Astrocyte of the cerebellum (primary cell): Measurements from ENCODE around the gene DHFR.
A peak's percentile ranks its signal among the peaks of the same experiment; 100 is the strongest.

ENCODE experiments used
- DNase-seq: peaks from one replicate; pipeline ENCODE4 v3.0.0-alpha.2; 2011; ENCODE audit warnings: low read depth
- H3K4me3 ChIP-seq: 2 replicates; pipeline ENCODE4 v1.5.1; 2011; ENCODE audit warnings: mild to moderate bottlenecking, low read depth, low read length, moderate library complexity
- in situ Hi-C: cut with HindIII; loops from 2 replicates; pipeline ENCODE4 v1.10.0; 2017; ENCODE audit warnings: low sequenced_read_pairs
- TF ChIP-seq, protein P1 (sequence below): IDR thresholded peaks from 2 replicates; pipeline ENCODE4 v1.5.1; 2012; ENCODE audit warnings: low read length, low read depth, moderate library complexity, mild to moderate bottlenecking; ENCODE audit errors: missing control alignments

The DHFR gene

DNA sequence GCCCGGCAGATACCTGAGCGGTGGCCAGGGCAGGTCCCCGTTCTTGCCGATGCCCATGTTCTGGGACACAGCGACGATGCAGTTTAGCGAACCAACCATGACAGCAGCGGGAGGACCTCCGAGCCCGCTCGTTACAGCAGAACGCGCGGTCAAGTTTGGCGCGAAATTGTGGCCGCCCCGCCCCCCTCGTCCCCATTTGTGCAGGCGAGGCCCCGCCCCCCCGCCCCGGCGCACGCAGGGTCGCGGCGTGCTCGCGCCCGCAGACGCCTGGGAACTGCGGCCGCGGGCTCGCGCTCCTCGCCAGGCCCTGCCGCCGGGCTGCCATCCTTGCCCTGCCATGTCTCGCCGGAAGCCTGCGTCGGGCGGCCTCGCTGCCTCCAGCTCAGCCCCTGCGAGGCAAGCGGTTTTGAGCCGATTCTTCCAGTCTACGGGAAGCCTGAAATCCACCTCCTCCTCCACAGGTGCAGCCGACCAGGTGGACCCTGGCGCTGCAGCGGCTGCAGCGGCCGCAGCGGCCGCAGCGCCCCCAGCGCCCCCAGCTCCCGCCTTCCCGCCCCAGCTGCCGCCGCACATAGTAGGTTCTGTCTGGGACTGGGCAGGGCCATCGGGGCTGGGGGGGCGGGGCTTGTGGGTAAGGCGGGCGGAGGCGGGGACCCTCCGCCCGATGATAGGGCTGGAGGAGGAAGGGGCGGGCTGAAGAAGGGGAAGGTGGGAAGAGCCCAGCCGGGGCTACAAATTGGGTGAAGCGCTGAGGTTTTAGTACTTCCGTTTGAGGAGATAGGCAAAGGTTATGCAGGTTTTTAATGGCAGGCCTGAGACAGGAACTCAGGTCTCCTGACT, at the start of gene DHFR, which contains the start of gene MSH3:
TSS of gene DHFR (minus strand) at position 593 of the 840 bp plus-strand sequence. CDS start at position 99, 494 bp downstream.
TSS of gene MSH3 (plus strand) at position 262 of the 840 bp plus-strand sequence. CDS start at position 338, 76 bp downstream.
- peak within 1 kb of the TSS; percentile 69 for H3K4me3 ChIP-seq
- TF ChIP-seq, protein P1, sequence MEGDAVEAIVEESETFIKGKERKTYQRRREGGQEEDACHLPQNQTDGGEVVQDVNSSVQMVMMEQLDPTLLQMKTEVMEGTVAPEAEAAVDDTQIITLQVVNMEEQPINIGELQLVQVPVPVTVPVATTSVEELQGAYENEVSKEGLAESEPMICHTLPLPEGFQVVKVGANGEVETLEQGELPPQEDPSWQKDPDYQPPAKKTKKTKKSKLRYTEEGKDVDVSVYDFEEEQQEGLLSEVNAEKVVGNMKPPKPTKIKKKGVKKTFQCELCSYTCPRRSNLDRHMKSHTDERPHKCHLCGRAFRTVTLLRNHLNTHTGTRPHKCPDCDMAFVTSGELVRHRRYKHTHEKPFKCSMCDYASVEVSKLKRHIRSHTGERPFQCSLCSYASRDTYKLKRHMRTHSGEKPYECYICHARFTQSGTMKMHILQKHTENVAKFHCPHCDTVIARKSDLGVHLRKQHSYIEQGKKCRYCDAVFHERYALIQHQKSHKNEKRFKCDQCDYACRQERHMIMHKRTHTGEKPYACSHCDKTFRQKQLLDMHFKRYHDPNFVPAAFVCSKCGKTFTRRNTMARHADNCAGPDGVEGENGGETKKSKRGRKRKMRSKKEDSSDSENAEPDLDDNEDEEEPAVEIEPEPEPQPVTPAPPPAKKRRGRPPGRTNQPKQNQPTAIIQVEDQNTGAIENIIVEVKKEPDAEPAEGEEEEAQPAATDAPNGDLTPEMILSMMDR: no peak
- peak; percentile 39 for DNase-seq
- in situ Hi-C loops: no loop called here

DNA sequence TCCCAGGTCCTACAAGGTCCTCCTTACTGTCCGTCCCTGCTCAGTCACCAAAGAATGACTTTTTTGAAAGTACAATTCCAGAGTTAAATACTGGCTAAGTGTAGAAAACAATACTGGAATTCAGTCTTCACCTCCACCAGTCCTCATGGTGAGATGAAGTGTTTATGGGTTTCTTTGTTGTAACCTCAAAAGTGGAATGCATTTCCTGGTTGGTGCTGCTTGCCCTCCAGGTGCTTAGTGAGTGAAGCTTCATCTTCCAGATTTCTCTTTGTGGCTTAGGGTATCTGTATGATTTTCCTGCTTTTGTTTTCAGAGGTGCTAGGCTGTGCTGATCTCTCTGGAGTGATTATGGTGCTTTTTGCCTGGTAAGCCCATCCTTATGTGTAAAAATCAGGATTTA, 49.4 kb upstream of the DHFR start:
- no peak for DNase-seq
- in situ Hi-C loops: no loop called here
- H3K4me3 ChIP-seq: no peak overlapping the region
- TF ChIP-seq, protein P1: no peak

DNA sequence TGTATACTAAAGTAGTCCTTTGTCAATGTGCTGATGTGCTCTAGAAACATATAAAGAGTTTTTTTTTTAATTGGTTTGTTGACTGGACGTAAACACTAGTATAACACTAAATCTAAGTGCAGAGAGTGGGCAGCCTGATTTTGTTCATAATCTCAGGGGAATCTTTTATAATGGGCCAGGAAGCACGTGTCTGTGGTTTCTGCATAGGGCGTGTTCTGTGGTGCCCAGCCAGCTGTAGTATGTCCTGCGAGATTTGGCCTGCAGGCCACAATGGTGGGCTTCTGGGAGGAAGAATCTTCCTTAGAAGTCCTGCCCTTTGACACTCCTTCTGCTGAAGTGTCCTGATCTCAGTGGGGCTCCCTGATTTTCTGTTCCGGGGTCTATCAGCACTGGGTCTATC, 49.0 kb upstream of the DHFR start:
- H3K4me3 ChIP-seq: no peak overlapping the region
- in situ Hi-C loops: no loop called here
- TF ChIP-seq, protein P1: no peak
- no peak for DNase-seq

DNA sequence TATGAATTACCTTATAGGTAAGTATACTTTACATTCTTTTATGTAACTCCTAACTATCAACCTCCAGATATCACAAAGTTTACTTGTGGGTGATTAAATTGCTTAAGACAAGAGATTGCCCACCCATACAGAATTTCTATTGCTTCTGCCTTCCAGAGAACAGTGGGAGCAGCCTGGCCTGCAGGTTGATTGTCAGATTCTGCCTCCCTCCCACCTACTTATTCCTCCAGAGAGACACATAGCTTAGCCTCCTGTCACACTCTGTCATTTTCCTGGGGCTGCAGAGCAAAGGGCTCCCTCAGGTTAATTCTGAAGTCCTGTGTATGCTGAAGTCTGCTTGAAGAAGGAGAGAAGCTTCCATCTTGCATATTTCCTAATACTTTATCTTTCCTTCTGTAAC, 48.5 kb upstream of the DHFR start:
- TF ChIP-seq, protein P1: no peak
- in situ Hi-C loops: no loop called here

DNA sequence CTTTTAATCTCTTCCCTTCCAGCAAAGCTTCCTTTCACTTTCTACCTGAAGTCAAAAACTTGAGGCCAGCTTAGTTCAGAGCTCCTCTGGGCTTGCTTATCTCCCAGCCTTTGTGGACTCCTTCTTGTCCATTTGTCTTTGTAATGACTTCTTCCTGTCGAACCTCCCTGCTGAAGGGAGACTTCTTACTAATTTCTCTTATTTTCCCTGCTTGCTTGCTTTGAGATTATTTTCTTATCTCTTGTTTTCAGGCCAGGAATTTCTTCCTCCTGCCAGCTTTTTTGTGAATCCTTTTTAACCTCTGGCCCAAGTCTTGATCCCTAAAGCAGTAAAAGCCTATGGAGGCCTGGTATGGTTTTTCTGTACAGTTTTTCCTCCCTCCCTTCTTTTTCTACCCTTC, 46.8 kb upstream of the DHFR start:
- in situ Hi-C loops: no loop called here
- TF ChIP-seq, protein P1: no peak
- DNase-seq: no peak
- no peak overlapping the region for H3K4me3 ChIP-seq

More for the DNA sequence above, 48.5 kb upstream of the DHFR start:
- no peak for DNase-seq
- H3K4me3 ChIP-seq: no peak overlapping the region

DNA sequence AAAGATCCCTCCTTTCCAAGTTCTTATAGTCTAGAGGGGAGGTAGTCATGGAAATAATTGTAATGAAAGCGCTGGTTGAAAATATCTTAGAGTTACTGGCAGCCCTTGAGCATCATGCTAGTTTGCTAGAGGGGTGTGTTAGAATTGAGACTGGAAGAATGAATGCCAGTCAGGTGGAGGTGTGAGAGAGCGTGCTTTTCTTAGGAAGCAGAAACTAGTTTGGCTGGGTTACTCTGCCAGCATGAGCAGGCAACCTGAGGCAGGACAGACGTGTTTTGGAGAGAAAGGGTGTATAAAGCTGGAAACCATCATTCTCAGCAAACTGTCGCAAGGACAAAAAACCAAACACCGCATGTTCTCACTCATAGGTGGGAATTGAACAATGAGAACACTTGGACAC, 43.6 kb upstream of the DHFR start:
- in situ Hi-C loops: no loop called here
- no peak overlapping the region for H3K4me3 ChIP-seq
- TF ChIP-seq, protein P1: no peak
- no peak for DNase-seq
